Progenitor cell of endocrine pancreas (in vitro differentiated cells): Measurements from ENCODE around the gene ARHGAP26. TPM values are rescaled to one million over a fixed set of nuclear protein-coding genes. Genes with fewer than 3 reads are reported as not detected.
"Not testable (repeated sequence)": the region's sequence is repeated elsewhere in the genome, so short reads cannot be mapped to it uniquely, and the experiment has no call there.

Experiments used
- DNase-seq: peaks from one replicate; pipeline ENCODE4 v3.0.0; 2021; ENCODE audit warnings: low spot score; ENCODE audit not compliant: unreplicated experiment
- H3K27ac Mint-ChIP-seq: 2 replicates; pipeline ENCODE4 v1.8.0; 2021; ENCODE audit warnings: mild to moderate bottlenecking, moderate library complexity, mixed read lengths
- H3K27me3 Mint-ChIP-seq: 2 replicates; pipeline ENCODE4 v1.8.0; 2021; ENCODE audit warnings: mixed read lengths
- H3K36me3 Mint-ChIP-seq: 2 replicates; pipeline ENCODE4 v1.8.0; 2022; ENCODE audit warnings: mixed read lengths; ENCODE audit not compliant: insufficient read depth
- H3K4me1 Mint-ChIP-seq: 2 replicates; pipeline ENCODE4 v1.8.0; 2021; ENCODE audit warnings: low read depth, mixed read lengths
- H3K4me3 Mint-ChIP-seq: 2 replicates; pipeline ENCODE4 v1.8.0; 2021; ENCODE audit warnings: low read depth, mild to moderate bottlenecking, moderate library complexity, mixed read lengths
- H3K9me3 Mint-ChIP-seq: 2 replicates; pipeline ENCODE4 v1.8.0; 2021; ENCODE audit warnings: low read depth, mixed read lengths
- total RNA-seq: library from RNA; stranded (reverse); gene quantifications from 2 replicates; pipeline ENCODE4 v1.2.1, GENCODE V29; 2021
- TF ChIP-seq, protein P1 (sequence below): fragments of 200-600 bp; sonication (generic); IDR thresholded peaks from one replicate; pipeline ENCODE4 v1.5.0; 2021; ENCODE audit warnings: antibody characterized with exemption, mild to moderate bottlenecking; ENCODE audit not compliant: unreplicated experiment

Gene ARHGAP26
- total RNA-seq, 1 donor from 2014 or later: 21.3 TPM

GRCh38 chr5:142994218-142994617 lies 224.0 kb downstream of the ARHGAP26 start:
- Mint-ChIP-seq H3K27ac (no peak overlapping the region), H3K4me1 (peaks cover 2% of the 10 kb centered on the region), H3K4me3 (no peak overlapping the region), H3K27me3 (no peaks in the 10 kb centered on the region), H3K36me3 (peaks cover 4% of the 10 kb centered on the region), H3K9me3 (peaks cover 9% of the 10 kb centered on the region)
- DNase-seq: no peak
- TF ChIP-seq, protein P1, sequence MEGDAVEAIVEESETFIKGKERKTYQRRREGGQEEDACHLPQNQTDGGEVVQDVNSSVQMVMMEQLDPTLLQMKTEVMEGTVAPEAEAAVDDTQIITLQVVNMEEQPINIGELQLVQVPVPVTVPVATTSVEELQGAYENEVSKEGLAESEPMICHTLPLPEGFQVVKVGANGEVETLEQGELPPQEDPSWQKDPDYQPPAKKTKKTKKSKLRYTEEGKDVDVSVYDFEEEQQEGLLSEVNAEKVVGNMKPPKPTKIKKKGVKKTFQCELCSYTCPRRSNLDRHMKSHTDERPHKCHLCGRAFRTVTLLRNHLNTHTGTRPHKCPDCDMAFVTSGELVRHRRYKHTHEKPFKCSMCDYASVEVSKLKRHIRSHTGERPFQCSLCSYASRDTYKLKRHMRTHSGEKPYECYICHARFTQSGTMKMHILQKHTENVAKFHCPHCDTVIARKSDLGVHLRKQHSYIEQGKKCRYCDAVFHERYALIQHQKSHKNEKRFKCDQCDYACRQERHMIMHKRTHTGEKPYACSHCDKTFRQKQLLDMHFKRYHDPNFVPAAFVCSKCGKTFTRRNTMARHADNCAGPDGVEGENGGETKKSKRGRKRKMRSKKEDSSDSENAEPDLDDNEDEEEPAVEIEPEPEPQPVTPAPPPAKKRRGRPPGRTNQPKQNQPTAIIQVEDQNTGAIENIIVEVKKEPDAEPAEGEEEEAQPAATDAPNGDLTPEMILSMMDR: no peak

DNA sequence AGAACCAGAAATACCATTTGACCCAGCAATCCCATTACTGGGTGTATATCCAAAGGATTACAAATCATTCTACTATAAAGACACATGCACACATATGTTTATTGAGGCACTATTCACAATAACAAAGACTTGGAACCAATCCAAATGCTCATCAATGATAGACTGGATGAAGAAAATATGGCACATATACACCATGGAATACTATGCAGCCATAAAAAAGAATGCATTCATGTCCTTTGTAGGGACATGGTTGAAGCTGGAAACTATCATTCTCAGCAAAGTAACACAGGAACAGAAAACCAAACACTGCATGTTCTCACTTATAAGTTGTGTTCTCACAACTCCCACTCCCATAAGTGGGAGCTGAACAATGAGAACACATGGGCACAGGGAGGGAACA lies 225.4 kb downstream of the ARHGAP26 start:
- H3K9me3 Mint-ChIP-seq, DNase-seq, H3K4me3 Mint-ChIP-seq, H3K4me1 Mint-ChIP-seq, H3K27ac Mint-ChIP-seq, H3K36me3 Mint-ChIP-seq, H3K27me3 Mint-ChIP-seq: not testable (repeated sequence)

DNA sequence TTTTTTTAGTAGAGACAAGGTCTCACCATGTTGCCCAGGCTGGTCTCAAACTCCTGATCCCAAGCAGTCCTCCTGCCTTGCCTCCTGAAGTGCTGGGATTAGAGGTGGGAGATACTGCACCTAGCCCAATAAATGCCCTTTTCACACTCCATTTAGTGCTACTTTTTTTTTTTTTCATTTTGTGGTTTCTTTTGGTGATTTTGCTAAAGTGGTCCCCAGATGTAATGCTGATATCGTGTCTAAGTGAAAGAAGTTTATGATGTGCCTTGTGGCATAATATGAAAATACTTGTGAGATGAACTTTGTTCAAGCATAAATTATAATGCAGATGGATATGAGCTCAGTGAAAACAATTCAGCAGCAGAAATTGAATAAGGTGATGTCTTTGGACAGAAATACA lies 227.4 kb downstream of the ARHGAP26 start:
- peaks cover 2% of the 10 kb centered on the region for H3K4me1 Mint-ChIP-seq
- no peak for DNase-seq
- no peaks in the 10 kb centered on the region for H3K9me3 Mint-ChIP-seq
- H3K27me3 Mint-ChIP-seq: no peaks in the 10 kb centered on the region
- TF ChIP-seq, protein P1: no peak
- no peak overlapping the region for H3K27ac Mint-ChIP-seq
- no peak overlapping the region for H3K4me3 Mint-ChIP-seq
- H3K36me3 Mint-ChIP-seq: no peaks in the 10 kb centered on the region

DNA sequence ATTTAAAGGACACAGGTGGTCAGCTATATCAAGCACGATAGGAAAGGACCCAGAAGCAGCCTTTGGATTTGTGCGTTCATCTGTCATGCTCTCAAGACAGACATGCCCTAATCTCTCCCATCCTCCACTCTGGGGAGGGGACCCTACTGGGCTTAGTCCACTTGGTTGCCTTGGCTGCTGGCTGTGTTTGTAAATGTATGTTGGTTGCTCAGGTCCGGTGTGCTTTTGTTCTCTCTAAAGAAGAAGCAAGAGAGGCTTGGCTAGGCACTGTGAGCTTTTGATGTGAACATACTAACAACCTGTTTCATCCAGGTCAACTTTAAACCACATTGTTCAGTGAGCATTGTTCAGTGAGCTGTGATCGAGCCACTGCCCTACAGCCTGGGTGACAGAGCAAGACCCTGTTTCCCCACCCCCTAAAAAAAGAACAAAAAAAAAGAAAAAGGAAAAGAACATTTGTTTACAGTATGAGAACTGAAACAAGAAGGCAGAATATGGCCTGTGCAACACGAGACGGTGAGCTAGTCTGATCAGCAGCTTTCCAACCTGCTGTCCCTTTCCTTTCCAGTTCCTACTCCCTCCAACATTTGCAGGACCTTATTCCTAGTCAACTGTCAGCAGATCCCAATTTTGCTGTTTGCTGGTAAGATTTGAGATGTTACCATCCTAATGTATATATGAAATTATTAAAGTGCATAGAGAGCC lies 228.3 kb downstream of the ARHGAP26 start:
- TF ChIP-seq, protein P1: no peak
- no peak overlapping the region for H3K27ac Mint-ChIP-seq
- peaks cover 2% of the 10 kb centered on the region for H3K4me1 Mint-ChIP-seq
- H3K9me3 Mint-ChIP-seq: no peaks in the 10 kb centered on the region
- no peak overlapping the region for H3K4me3 Mint-ChIP-seq
- no peak for DNase-seq
- no peaks in the 10 kb centered on the region for H3K36me3 Mint-ChIP-seq
- no peaks in the 10 kb centered on the region for H3K27me3 Mint-ChIP-seq

DNA sequence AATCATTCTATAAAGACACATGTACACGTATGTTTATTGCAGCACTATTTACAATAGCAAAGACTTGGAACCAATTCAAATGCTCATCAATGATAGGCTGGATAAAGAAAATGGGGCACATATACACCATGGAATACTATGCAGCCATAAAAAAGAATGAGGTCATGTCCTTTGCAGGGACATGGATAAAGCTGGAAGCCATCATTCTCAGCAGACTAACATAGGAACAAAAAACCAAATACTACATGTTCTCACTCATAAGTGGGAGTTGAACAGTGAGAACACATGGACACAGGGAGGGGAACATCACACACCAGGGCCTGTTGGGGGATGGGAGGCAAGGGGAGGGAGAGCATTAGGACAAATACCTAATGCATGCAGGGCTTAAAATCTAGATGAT lies 230.4 kb downstream of the ARHGAP26 start:
- H3K27ac Mint-ChIP-seq, H3K4me1 Mint-ChIP-seq, H3K36me3 Mint-ChIP-seq, DNase-seq, H3K4me3 Mint-ChIP-seq, H3K27me3 Mint-ChIP-seq, H3K9me3 Mint-ChIP-seq: not testable (repeated sequence)

GRCh38 chr5:143001764-143002351 lies 231.7 kb downstream of the ARHGAP26 start:
- peaks cover 2% of the 10 kb centered on the region for H3K4me1 Mint-ChIP-seq
- TF ChIP-seq, protein P1: no peak
- H3K27ac Mint-ChIP-seq: no peak overlapping the region
- H3K36me3 Mint-ChIP-seq: no peaks in the 10 kb centered on the region
- no peaks in the 10 kb centered on the region for H3K9me3 Mint-ChIP-seq
- H3K4me3 Mint-ChIP-seq: no peak overlapping the region
- H3K27me3 Mint-ChIP-seq: no peaks in the 10 kb centered on the region
- DNase-seq: no peak
